HG02938 (cell line): ENCODE measurements around the gene OR2G2.

Experiments
- ATAC-seq: cut with Tn5 transposase; IDR thresholded peaks from one replicate; pipeline ENCODE4 v1.9.1; 2021; ENCODE audit warnings: mild to moderate bottlenecking, moderate library complexity; ENCODE audit not compliant: unreplicated experiment

Gene OR2G2, protein sequence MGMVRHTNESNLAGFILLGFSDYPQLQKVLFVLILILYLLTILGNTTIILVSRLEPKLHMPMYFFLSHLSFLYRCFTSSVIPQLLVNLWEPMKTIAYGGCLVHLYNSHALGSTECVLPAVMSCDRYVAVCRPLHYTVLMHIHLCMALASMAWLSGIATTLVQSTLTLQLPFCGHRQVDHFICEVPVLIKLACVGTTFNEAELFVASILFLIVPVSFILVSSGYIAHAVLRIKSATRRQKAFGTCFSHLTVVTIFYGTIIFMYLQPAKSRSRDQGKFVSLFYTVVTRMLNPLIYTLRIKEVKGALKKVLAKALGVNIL

DNA sequence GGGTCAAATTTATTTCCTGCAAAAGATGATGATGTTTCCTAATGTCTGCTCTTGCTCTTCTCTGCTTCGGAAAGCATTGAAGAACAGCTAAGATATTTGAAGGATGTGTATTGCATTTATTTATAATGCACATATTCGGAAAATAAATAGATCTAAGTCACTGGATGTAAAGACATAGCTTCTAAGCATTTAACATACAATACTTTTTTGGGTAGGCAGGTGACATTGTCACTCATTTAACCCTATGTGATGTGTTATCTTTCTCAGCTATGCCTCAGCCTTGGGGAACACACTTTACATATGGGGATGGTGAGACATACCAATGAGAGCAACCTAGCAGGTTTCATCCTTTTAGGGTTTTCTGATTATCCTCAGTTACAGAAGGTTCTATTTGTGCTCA is at the start of gene OR2G2:
OR2G2 (plus strand) TSS at position 301 of the 400 bp plus-strand sequence; CDS start at position 301, 0 bp downstream.
- no peak for ATAC-seq

DNA sequence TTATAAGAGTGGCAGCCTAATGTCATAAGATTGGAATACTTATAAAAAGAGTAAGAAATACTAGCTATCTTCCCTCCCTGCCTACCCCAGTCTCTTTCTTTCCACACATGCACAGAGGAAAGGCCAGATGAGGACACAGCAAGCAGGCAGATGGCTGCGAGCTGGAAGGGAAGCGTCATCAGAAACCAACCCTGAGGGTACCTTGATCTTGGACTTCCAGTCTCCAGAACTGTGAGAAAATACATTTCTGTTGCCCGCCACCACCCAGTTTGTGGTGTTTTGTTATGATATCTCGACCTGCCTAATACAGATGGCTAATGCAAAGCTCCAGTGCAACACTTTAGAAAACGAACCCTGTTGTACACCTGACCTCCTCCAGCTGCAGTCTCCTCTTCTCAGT is 49.6 kb upstream of the OR2G2 start:
- no peak for ATAC-seq

DNA sequence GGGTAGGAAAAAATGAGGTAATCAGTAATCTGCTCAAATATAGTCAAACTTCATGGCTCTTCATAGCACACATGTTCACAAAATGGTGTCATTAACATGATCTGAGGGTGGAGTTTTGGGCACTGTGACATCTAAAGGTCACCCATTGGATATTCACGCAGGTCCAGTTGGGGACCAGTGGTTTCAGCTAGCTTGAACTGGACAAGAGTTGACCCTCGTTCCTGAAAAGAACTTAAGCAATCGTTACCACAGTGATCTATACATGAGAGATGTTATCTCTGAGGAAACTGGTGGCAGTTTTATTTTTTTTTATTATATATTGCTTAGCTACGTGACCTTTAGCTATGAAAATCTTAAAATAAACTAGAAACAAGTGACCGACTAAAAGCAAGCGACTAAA is 48.9 kb upstream of the OR2G2 start:
- ATAC-seq = no peak

DNA sequence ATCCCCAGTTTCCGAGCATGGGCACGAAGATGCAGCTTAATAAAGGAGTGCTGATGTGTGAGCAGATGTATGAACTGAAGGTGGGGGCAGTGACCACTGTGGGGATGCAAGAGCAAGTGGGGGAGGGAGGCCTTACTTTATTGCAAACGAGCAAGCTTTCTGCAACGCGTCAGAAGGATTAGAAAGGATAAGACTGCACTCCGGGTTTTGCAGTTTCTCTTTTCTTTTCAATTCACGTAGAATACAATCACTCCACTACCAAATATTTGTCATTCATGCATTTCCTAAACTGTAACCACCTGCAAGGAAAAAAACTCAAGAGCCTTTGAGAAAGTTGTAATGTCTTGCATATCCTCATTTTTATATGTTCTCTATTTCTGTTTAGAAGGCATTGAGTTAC is 47.6 kb upstream of the OR2G2 start:
- no peak for ATAC-seq

DNA sequence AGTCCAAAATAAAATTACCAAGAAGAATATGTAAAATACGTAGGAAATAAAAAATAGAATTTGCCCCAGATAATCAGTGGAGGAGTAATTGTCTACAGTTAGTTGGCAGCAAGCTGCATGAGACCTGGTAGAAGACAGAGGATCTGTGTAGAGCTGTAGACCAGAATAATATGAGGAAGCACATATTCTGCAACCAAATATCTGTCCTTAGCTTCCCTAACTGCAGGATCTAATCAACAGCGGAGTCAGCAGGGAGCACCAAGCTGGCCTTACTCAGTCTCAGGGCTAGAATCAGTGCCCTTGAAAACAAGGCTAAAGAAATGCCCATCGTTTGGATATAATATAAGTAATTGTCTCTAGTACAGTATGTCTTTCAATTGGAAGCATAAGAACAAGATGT is 45.3 kb upstream of the OR2G2 start:
- no peak for ATAC-seq

DNA sequence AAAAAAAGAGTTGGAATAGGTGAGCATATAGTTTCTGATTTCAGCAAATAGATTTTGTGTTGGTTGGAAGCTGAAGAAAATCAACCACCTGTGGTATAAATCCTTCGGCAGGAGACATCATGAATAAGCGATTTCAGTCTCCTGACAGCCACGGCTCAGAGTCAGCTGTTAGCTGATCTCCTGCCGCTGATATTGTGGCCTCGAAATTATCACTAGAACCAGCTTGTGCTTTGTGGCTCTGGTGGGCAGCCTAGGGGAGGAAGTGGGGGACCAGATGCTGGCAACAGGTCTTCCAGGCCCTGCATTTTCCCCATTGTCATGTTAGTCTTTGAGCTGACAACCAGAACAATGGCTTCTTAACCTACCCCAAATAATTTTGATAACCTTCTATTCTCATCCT is 40.1 kb upstream of the OR2G2 start:
- no peak for ATAC-seq

DNA sequence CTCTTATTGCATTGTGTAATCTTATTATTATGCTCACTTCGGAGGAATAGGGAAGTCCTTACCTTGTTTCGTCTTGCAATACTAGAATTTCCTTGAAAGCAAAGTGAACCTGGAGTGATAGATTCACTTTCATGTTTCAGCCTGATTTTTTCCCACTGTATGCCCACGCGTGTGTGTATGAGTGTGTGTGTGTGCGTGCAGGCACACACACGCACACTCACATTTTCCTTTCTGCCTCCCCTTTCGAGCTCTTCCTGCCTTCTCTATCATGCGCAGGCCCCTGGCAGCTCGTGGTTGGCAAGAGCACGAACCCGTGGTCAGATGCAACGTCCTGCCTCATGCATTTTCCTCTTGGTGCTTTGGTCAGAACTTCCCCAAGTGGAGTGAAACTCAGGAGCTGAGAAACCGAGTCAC is 39.4 kb upstream of the OR2G2 start, which contains the start of gene GCSAML:
GCSAML (plus strand) TSS at position 366 of the 414 bp plus-strand sequence. CDS start 58 bp downstream, outside the sequence.
- no peak for ATAC-seq

DNA sequence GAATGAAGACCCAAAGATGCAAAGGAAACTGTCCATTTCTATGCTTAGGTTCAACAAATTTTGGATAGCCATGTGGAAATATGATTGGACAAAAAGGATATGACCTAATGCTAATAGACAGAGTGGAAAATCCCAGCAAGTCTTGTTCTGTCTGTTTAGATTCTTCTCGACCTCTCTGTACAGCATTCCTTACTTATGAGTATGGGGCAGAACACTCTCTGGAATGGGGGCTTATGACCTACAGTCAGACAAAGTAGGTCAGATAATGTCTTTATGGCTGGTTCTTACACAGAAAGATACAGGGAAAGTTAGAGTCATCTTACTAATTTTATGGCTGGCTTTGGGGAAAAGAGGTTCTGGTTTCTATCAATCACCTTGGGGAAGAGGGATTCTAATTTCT is 36.4 kb upstream of the OR2G2 start:
- ATAC-seq = no peak

DNA sequence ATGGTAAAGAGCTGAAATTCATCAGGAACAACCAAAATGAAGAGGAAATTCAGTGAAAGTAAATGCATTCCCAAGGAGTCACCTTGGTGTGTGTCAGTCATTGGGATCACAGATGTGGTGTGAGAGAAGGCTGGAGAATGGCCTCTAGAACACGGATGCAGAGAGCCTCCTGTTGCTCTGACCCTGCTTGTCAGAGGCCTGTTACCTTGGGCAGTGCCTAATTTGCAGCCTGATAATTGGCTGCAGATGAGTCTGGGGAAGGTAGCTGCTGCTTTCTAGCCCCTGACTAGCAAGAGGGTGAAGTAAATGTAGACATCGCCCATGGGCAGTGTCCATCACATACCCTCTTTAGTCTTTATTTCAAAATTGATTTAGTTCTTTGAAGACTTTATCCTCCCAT is 35.9 kb upstream of the OR2G2 start:
- no peak for ATAC-seq

DNA sequence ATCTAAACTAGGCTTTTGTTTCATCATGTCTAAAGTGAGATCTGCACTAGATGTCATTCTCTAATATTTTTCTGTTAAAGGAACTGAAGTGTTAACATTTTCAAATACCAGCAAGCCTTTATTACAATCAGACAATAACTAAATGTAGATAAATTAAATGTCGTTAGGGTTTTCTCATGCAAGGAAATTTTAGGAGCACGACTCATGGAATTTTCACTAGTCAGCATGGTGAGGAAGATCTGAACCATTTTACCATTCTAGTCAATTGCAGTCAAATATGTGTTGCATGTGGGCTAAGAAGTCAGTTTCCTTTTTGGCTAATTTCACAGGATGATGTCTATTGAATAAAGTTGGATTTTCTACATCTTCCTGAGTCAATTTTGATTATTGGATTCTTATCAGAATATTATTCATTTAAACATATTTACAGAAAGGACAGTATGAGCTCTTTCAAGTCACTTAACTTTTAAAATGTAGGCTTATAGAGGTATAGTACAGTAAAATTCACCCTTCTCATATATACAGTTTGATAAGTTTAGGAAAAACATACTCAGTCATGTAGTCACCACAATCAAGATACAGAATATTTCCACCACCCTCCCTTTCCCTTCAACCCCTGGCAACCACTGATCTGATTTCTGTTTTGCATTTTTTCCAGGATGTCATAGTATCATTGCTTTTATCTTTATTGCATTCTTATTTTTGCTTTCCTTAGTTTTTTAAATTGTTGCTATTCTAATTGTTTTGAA is 30.1 kb upstream of the OR2G2 start:
- no peak for ATAC-seq

DNA sequence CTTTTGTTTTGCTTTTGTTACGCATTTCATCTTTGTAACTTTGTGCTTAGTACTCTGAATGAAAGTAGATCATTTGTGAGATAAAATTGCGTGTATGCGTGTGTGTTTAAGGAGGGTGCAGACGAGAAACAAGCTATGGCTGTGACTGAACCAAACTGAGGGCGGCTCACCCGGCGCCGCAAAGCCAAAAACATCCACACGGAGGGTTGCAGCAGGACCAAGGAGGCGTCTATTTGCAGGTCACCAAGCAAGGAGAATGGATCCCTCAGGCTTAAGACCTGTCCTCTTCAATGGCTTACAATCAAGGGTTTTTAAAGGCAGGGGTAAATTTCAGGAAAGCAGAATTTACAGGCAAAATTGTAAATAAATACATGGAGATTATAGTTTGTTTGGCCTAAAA is 26.4 kb upstream of the OR2G2 start:
- no peak for ATAC-seq

DNA sequence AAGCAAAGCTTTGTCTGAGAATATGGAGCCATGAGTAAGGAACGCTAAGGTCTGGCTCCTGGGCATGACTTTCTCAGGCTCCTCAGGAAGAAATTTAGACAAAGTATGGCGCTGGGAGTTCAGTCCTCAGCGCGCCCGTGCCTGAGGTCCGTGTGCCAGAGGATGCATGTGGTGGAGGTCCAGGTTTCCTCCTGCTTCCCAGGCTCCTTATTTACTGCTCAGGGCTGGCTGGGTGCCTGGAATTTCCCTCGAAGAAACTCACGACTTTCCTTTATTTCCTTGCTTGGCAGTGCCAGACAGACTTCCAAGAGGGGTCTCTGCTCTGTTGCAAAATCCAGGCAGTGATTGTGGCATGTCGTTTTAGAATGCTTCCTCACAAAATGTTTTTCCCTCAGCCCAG is 26.0 kb upstream of the OR2G2 start:
- ATAC-seq = no peak

DNA sequence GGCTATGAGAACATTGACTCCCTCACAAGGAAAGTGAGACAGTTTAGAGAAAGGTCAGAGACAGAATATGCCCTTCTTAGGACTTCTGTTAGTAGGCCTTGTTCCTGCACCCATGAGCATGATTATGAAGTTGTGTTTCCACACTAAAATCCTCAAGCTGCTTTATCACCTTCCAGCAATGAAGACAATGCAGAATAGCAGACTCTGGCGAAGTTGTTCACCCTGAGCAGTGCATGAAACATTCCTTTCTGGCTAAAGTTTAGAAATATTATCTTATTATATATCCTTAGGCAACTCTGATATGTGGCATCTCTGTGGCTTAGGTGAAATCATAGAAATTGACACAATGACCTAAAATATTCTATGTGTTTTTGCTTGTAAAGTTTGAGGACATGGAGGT is 13.9 kb upstream of the OR2G2 start:
- ATAC-seq = no peak

DNA sequence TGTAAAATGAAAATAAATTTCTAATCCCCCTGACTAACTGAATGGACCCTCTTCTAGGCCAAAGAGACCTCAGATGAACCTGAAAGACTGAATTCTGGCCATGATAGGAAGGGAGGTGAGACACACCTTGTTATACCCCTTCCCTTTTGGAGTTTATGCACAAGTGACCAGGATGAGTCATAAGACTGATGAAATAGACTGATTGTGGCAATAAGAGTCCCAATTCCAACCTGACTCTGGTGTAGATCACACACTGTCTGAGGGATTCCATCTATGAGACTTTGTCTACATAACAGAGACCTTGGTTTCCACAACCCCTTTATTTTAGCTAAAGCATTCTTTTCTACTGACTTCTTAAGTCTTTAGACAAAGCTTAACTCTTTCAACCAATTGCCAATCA is 13.5 kb upstream of the OR2G2 start:
- no peak for ATAC-seq

DNA sequence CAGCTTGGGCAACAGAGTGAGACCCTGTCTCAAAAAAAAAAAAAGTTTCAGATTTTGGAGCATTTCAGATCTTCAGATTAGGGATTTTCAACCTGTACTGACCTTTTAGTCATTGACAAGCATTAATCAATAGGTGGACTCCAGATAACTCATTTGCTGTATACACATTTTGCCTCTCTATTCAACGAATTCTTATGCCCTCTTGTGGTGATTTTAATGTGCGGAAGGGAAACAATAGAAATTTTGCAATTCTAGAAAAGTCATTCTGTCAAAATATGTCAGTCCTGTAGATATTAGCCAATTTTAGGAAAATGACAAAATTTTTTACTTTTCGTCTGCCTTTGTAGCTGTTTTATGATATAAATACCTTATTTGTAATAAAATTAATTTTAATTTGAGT is 11.6 kb upstream of the OR2G2 start:
- no peak for ATAC-seq

DNA sequence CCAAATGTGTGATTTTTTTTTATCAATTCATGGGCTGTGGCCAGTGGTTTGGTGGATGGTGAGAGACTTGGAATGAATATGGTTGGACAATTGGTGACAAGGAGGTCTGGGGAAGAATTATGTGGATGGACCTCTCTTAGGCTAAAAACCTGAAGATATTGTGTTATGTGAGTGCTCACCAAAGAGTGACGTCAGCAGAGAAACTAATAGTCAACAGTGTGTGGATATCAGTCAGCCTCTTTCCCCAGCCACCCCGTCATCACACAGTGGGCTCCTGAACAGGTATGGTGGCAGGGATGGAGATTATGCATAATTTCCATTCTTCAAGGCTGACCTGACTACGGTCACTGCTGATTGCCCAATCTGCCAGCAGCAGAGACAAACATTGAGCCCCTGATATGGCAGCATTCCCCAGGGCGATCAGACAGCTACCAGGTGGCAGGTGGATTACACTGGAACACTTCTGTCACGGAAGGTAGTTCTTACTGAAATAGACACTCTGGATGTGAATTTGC is 9.2 kb upstream of the OR2G2 start:
- no peak for ATAC-seq

DNA sequence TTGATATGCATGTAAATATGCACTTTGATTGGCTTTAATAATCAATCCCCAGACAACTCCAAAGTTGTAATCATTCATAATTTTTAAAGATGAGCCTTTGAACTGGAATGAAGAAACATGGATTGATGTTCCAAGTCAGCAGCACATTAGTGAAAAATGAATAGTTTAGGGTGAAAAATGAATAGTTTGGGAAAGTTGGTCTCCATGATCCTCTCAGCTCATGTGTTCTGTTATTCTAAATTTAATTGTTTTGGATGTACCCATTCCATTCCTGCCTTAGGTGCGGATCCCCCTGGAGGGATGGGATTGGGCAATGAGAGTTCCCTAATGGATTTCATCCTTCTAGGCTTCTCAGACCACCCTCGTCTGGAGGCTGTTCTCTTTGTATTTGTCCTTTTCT is 17.1 kb downstream of the OR2G2 start, which contains the start of gene OR2G3:
OR2G3 (plus strand) TSS at position 301 of the 400 bp plus-strand sequence; CDS start at position 301, 0 bp downstream.
- no peak for ATAC-seq

DNA sequence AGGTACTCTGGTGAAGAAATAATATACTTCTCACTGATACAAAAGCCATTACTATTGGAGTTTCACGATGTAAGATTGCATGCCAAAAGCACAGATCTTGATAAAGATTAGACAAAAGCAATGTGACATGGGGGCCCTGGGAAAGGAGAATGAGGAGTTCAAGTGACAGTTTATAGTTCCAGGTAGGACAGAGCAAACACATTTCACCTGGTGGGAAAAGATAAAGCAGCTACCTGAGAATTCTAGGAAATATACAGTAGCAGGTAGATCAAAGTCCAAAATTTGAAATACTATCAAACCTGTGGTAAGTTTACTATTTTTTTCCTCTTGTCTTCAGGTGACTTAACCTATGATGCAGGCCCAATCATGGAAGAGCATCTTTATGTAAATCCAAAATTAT is 25.2 kb downstream of the OR2G2 start:
- no peak for ATAC-seq

DNA sequence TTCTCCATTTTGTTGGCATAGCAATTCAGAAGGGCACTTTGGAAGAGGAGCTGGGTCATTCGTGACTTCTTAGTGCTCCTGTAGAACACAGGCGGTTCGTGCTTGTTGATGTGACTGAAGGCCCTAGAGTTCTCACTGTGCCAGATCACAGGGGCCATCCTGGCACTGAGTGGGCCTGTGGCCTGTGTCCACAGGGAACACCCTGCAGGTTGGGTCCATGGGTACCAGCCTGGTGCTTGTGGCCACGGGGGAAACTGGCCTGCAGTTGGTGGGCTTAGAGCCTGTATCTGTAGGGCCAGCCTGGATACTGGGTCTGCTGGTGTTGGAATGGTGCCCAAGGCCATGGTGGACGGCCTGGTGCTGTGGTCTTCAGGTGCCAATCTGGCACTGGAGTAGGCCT is 26.5 kb downstream of the OR2G2 start:
- ATAC-seq = no peak

DNA sequence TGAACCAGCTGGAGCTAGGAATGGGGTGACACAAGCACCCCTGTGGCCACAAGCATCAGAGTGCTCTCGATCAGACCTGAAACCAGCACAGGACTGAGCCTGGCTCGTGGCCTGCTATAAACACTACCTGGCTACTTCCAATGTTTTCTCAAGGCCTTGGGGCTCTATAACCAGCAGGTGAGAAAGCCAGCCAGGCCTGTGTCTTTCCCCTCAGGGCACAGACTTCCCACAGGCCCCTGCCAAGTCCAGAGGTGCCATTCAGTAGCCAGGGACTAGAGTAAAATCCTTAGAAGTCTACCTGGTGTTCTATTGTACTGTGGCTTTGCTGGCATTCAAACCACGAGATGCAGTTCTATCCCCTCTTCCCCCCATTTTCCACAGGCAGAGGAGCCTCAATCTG is 39.8 kb downstream of the OR2G2 start:
- ATAC-seq = no peak

DNA sequence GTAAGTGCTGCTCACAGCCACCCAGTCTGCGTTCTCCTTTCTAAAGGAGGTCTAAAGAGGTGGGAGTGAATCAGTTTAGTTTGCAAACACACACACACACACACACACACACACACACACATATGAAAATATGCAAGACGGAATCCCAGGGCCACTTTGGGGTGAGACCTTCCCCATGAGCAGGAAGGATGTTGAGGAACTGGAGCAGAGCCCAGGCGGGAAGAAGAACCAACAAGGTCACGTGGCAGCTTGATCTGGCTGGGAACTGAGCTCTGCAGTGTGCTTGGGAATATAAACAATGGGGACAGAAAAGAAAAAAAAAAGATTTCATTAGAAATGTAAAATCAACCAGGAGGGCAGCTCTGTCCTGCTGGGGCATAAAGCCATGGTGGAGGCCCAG is 49.9 kb downstream of the OR2G2 start:
- ATAC-seq = no peak

DNA sequence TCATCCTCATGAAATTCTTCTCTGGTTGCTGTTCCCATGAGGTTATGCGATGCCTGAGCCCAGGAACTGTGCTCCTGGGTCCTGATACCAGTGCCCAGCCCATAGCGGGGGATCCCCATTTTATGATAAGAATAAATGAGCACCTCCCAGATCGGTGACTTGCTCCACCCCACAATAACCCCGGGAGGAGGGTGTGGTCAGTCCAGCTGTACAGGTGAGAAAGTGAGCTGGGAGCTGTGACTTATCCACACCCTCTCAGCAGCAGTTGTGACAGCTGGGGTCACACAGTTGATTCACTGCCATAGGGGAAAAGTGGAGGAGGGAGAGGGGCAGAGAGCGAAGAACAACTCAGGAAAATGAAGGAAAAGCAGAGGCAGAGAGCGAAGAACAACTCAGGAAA is 50.6 kb downstream of the OR2G2 start:
- no peak for ATAC-seq
